Mesodermal cell (in vitro differentiated cells): ENCODE data around the gene LRRK1.

Source experiments
- H3K27ac ChIP-seq: 2 replicates; pipeline ENCODE4 v1.7.0; 2013; ENCODE audit warnings: mild to moderate bottlenecking, low read depth, low read length, moderate library complexity; ENCODE audit not compliant: severe bottlenecking
- H3K36me3 ChIP-seq: 2 replicates; pipeline ENCODE4 v1.7.1; 2013; ENCODE audit warnings: mild to moderate bottlenecking, low read length, moderate library complexity; ENCODE audit not compliant: control insufficient read depth, insufficient read depth
- H3K4me1 ChIP-seq: one replicate; pipeline ENCODE4 v1.7.1; 2013; ENCODE audit warnings: mild to moderate bottlenecking, low read length; ENCODE audit not compliant: insufficient read depth, control insufficient read depth, poor library complexity, severe bottlenecking
- H3K4me3 ChIP-seq: 2 replicates; pipeline ENCODE4 v1.7.0; 2013; ENCODE audit warnings: low read length, control low read depth, mild to moderate bottlenecking; ENCODE audit not compliant: insufficient read depth, poor library complexity, severe bottlenecking; ENCODE audit errors: extremely low read depth
- H3K9me3 ChIP-seq: 2 replicates; pipeline ENCODE4 v1.7.1; 2013; ENCODE audit warnings: mild to moderate bottlenecking, low read length, moderate library complexity; ENCODE audit not compliant: control insufficient read depth
- WGBS, 2 experiments: methylation state at CpG; one replicate each; pipeline ENCODE4 v1.1.5; 2013; ENCODE audit warnings: missing lambda C conversion rate in 2 of 2; ENCODE audit not compliant: insufficient coverage in 2 of 2; 5-methylcytosine and 5-hydroxymethylcytosine counted together

LRRK1 gene

GRCh38 chr15:101009176-101009575 is 90.0 kb downstream of the LRRK1 start:
- Histone ChIP-seq H3K36me3 (no peaks in the 10 kb centered on the region), H3K9me3 (peaks cover 17% of the 10 kb centered on the region), H3K27ac (no peak overlapping the region), H3K4me3 (no peak overlapping the region), H3K4me1 (peaks cover 3% of the 10 kb centered on the region)
- WGBS, 2 experiments, result 100% methylated on average over 2 of the region's 2 CpGs

GRCh38 chr15:101010781-101011180 is 91.6 kb downstream of the LRRK1 start:
- 83 to 97% methylated on average over 5 to 6 of the region's 6 CpGs for WGBS, 2 experiments

GRCh38 chr15:101012326-101013200 is 93.4 kb downstream of the LRRK1 start:
- H3K9me3 ChIP-seq, result no peaks in the 10 kb centered on the region
- H3K4me3 ChIP-seq, result no peak overlapping the region
- peaks cover 3% of the 10 kb centered on the region for H3K4me1 ChIP-seq
- H3K27ac ChIP-seq, result no peak overlapping the region
- no peaks in the 10 kb centered on the region for H3K36me3 ChIP-seq
- WGBS, 2 experiments, result 92% methylated on average over 18 to 20 of the region's 20 CpGs

More at GRCh38 chr15:101010781-101011180, 91.6 kb downstream of the LRRK1 start:
- no peak overlapping the region for H3K4me3 ChIP-seq
- H3K36me3 ChIP-seq, result no peaks in the 10 kb centered on the region
- peaks cover 3% of the 10 kb centered on the region for H3K4me1 ChIP-seq
- peaks cover 1% of the 10 kb centered on the region for H3K9me3 ChIP-seq
- no peak overlapping the region for H3K27ac ChIP-seq

GRCh38 chr15:101013201-101013550 is 94.0 kb downstream of the LRRK1 start:
- no peak overlapping the region for H3K27ac ChIP-seq
- no peaks in the 10 kb centered on the region for H3K9me3 ChIP-seq
- H3K36me3 ChIP-seq, result no peaks in the 10 kb centered on the region
- no peak overlapping the region for H3K4me3 ChIP-seq
- 93% methylated on average over 7 to 10 of the region's 10 CpGs for WGBS, 2 experiments
- H3K4me1 ChIP-seq, result peaks cover 3% of the 10 kb centered on the region

GRCh38 chr15:101013769-101014675 is 94.9 kb downstream of the LRRK1 start:
- Histone ChIP-seq H3K27ac (no peak overlapping the region), H3K4me1 (peaks cover 3% of the 10 kb centered on the region), H3K9me3 (no peaks in the 10 kb centered on the region), H3K4me3 (no peak overlapping the region), H3K36me3 (no peaks in the 10 kb centered on the region)
- WGBS, 2 experiments, result 81 to 88% methylated on average over 15 to 19 of the region's 21 CpGs

GRCh38 chr15:101014921-101015841 is 96.0 kb downstream of the LRRK1 start:
- H3K36me3 ChIP-seq, result no peaks in the 10 kb centered on the region
- no peak overlapping the region for H3K4me3 ChIP-seq
- 51 to 56% methylated on average over 16 to 21 of the region's 27 CpGs for WGBS, 2 experiments
- no peaks in the 10 kb centered on the region for H3K9me3 ChIP-seq
- peaks cover 3% of the 10 kb centered on the region for H3K4me1 ChIP-seq
- no peak overlapping the region for H3K27ac ChIP-seq

- H3K4me3 ChIP-seq, result no peak overlapping the region
- H3K36me3 ChIP-seq, result no peaks in the 10 kb centered on the region
- no peak overlapping the region for H3K27ac ChIP-seq
- H3K4me1 ChIP-seq, result peaks cover 3% of the 10 kb centered on the region
- 94 to 96% methylated on average over 5 to 7 of the region's 7 CpGs for WGBS, 2 experiments
- H3K9me3 ChIP-seq, result no peaks in the 10 kb centered on the region
These were observed 97.4 kb downstream of the LRRK1 start for GRCh38 chr15:101016581-101016980.

GRCh38 chr15:101017093-101017754 is 98.1 kb downstream of the LRRK1 start:
- Histone ChIP-seq H3K9me3 (no peaks in the 10 kb centered on the region), H3K4me1 (no peaks in the 10 kb centered on the region), H3K27ac (no peak overlapping the region), H3K36me3 (no peaks in the 10 kb centered on the region), H3K4me3 (no peak overlapping the region)
- 76 to 84% methylated on average over 14 to 18 of the region's 18 CpGs for WGBS, 2 experiments

- 100% methylated on average over 1 of the region's 1 CpG for WGBS, 2 experiments
- no peaks in the 10 kb centered on the region for H3K36me3 ChIP-seq
These were observed 98.9 kb downstream of the LRRK1 start for GRCh38 chr15:101018016-101018415.

GRCh38 chr15:101018450-101018849 is 99.3 kb downstream of the LRRK1 start:
- 86 to 94% methylated on average over 13 of the region's 13 CpGs for WGBS, 2 experiments
- no peaks in the 10 kb centered on the region for H3K36me3 ChIP-seq
- no peaks in the 10 kb centered on the region for H3K4me1 ChIP-seq
- H3K27ac ChIP-seq, result no peak overlapping the region
- H3K4me3 ChIP-seq, result no peak overlapping the region
- no peaks in the 10 kb centered on the region for H3K9me3 ChIP-seq

More at GRCh38 chr15:101018016-101018415, 98.9 kb downstream of the LRRK1 start:
- Histone ChIP-seq H3K4me1 (no peaks in the 10 kb centered on the region), H3K9me3 (no peaks in the 10 kb centered on the region), H3K27ac (no peak overlapping the region), H3K4me3 (no peak overlapping the region)
